ENCODE measurements around the gene DEDD. TPM values are rescaled to one million over a fixed set of nuclear protein-coding genes. Genes with fewer than 3 reads are reported as not detected.
A peak's percentile ranks its signal among the peaks of the same experiment; 100 is the strongest.

The DEDD gene
- total and polyA plus RNA-seq, 10 of the 15 experiments (the other 5 are each of a cell fraction or from before 2014, with no cell fraction given): 13.6 to 33.9 (median 30.3) TPM

GRCh38 chr1:161094481-161094880, 38.0 kb downstream of the DEDD start (continued):
- no peak for TF ChIP-seq BACH1 (IDR thresholded peaks at IDR 0.05; ENCODE audit: borderline replicate concordance)
- TF ChIP-seq TCF12 (IDR thresholded peaks at IDR 0.05; ENCODE audit: low read depth, low read length): no peak
- TF ChIP-seq HCFC1 (IDR thresholded peaks at IDR 0.05; ENCODE audit: low read length): no peak
- TF ChIP-seq BMI1 (IDR thresholded peaks at IDR 0.05; ENCODE audit: borderline replicate concordance): no peak

DNA sequence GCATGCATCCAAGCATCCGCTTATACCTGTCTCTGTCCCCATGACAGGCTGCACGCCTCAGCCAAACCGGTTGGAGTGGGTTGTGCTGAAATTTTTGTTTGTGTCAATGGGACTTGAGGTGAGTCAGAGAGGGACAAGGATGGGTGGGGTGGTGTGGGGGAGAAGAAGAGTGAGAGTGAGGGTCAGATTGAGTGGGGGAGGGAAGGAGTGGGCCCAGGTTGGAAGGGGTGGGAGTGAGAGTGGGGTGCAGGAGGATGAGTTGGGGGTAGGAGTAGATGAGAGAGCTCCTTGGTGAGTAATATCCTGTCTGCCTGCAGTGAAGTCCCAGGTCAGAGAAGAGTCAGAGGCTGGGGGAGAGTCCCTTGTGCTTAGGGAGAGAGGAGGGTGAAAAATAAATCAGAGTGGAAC, 39.8 kb downstream of the DEDD start:
- no TSS peak for BruUV-seq (replicated peaks)
- no peak overlapping the region for H3K9ac ChIP-seq (ENCODE audit: control insufficient read depth, insufficient read depth, low read length)
- no peaks in the 10 kb centered on the region for H3K36me3 ChIP-seq (ENCODE audit: control insufficient read depth in 2 of 2, insufficient read depth in 2 of 2, low read length in 1 of 2)
- no peaks in the 10 kb centered on the region for H3K79me2 ChIP-seq (ENCODE audit: control insufficient read depth, insufficient read depth, low read length)
- RAD21 ChIA-PET (ENCODE audit: unreplicated experiment): interaction anchor here (6.7 kb wide), 1 partner anchor 22 kb away, joined by 90 read pairs; the partner anchor contains the start of gene ARHGAP30
- 79% methylated on average over 3 of the region's 3 CpGs for WGBS (ENCODE audit: insufficient coverage, insufficient replicate concordance, low lambda C conversion rate, missing lambda C conversion rate)
- no peak overlapping the region for H3K4me2 ChIP-seq (ENCODE audit: control insufficient read depth, insufficient read depth)
- in situ Hi-C loops (cut with MboI) (no loop called here), intact Hi-C loops (cut with micrococcal nuclease; ENCODE audit: unreplicated experiment) (no loop called here)
- ATAC-seq (peak; percentile 27; the same call in 2 of the 3 replicates), FAIRE-seq (no peak), DNase-seq (ENCODE audit: low read depth, low spot score) (no peak)
- peaks cover 30% of the 10 kb centered on the region for H3K4me1 ChIP-seq (ENCODE audit: control insufficient read depth, insufficient read depth, low read length)
- SMC1A ChIA-PET (ENCODE audit: uncharacterized antibody, unreplicated experiment): interaction anchor here (0.9 to 7.0 kb wide), 3 partner anchors 19 to 56 kb away, joined by 3 to 110 read pairs (median 4); partner anchors contain the start of gene ARHGAP30
- no peaks in the 10 kb centered on the region for H3K9me3 ChIP-seq (replicated peaks; ENCODE audit: control insufficient read depth, insufficient read depth, low read length)
- H4K20me1 ChIP-seq (ENCODE audit: control insufficient read depth, insufficient read depth): no peaks in the 10 kb centered on the region
- CTCF ChIA-PET: interaction anchor here (0.8 to 7.5 kb wide), 7 partner anchors 14 to 98 kb away, joined by 3 to 181 read pairs (median 4); partner anchors contain the start of genes TSTD1 and USF1
- no peak overlapping the region for H3K27ac ChIP-seq (ENCODE audit: control insufficient read depth, insufficient read depth)
- no peaks in the 10 kb centered on the region for H3K27me3 ChIP-seq (replicated peaks in 1 of 2; ENCODE audit: control insufficient read depth in 2 of 2, insufficient read depth in 2 of 2, low read length in 1 of 2)
- POLR2A ChIA-PET: interaction anchor here (0.9 to 1.5 kb wide), 2 partner anchors 22 to 24 kb away, joined by 3 to 4 read pairs; no protein-coding TSS in a partner anchor
- H3K4me3 ChIP-seq: no peak overlapping the region
- H2AFZ ChIP-seq (ENCODE audit: control insufficient read depth, low read depth, low read length): no peak overlapping the region
- TF ChIP-seq IKZF2 (IDR thresholded peaks at IDR 0.05) (peak in 1 of 2 experiments; percentile 27; a peak in 1 of 4 replicates), NKRF (conservative IDR thresholded peaks at IDR 0.05) (no peak)

Data from GM12878 (cell line).